Pulmonary artery endothelial cell (primary cell): ENCODE results near the gene CLRN2. TPM values are rescaled to one million over a fixed set of nuclear protein-coding genes. Genes with fewer than 3 reads are reported as not detected.
"Not testable (repeated sequence)": the region's sequence is repeated elsewhere in the genome, so short reads cannot be mapped to it uniquely, and the experiment has no call there.

Experiments
- DNase-seq: peaks from one replicate; pipeline ENCODE4 v3.0.0-alpha.2; 2011; ENCODE audit warnings: low read depth, low spot score
- total RNA-seq: library from RNA; depleted of rRNA; stranded (reverse); fragments of >200 nt; gene quantifications from 2 replicates; pipeline ENCODE4 v1.2.3, GENCODE V29; 2014

The CLRN2 gene
- total RNA-seq, 1 donor from 2014 or later = not detected

DNA sequence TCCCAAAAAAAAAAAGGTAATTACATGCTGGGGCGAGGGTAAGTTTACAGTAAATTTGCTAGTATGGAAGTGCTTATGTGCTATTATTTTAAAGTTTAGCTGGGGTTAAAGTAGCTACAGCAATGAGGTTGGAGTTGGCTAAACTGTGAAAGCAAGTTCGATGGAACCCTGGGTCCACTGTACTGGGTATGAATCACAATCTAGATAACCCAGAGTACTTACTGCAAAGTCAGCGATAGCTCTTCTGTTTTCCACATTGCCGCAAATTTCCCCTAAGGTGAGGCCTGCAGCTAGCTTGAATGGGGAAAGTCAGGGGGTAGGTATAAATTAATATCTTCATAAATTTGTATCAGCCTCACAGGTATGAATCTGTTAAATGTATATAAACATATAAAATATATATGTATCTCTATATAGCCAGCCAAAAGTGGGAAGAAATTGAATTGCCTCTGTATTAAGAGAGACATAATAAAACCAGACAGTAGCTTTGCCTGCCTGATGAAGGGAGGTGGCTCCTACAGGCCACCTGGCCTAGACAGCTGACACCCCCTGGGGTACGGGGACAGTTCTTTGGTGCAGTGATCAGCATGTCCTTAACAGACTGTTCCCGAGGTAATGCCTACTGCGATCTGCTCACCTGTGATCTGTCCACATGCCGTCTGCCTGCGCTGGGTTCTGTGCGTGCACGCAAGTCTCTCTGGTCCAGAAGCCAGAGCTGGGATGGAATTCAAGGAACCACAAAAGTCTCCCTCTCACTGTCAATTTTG, 30.6 kb downstream of the CLRN2 start:
- DNase-seq = no peak

DNA sequence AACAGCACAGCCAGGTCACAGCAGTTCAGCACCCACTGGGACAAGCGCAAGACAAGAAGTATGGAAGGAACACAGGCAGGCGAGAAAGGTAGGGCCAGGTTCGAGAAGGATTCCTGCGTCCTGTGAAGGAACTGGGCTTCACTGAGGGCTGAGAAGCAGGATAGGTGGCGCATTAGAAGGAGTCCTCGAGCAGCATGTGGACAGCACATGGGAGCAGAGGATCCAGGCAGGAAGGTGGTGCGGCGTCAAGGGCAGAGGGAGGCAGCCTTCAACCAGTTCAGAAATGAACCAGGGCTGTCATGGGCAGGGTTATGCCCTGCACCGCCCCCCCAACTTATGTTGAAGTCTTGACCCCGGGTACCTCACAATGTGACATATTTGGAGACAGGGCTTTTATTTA, 31.3 kb downstream of the CLRN2 start:
- no peak for DNase-seq

DNA sequence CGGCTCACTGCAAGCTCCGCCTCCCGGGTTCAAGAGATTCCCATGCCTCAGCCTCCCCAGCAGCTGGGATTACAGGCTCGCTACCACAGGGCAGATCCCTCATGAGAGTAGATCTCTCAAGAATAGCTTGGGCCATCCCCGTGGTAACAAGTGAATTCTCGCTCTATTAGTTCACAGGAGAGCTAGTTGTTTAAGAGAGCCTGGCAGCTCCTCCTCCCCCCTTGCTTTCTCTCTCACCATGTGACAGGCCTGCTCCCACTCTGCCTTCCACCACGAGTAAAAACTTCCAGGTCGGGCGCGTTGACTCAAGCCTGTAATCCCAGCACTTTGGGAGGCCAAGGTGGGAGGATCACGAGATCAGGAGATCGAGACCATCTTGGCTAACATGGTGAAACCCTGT, 31.7 kb downstream of the CLRN2 start:
- DNase-seq = no peak

DNA sequence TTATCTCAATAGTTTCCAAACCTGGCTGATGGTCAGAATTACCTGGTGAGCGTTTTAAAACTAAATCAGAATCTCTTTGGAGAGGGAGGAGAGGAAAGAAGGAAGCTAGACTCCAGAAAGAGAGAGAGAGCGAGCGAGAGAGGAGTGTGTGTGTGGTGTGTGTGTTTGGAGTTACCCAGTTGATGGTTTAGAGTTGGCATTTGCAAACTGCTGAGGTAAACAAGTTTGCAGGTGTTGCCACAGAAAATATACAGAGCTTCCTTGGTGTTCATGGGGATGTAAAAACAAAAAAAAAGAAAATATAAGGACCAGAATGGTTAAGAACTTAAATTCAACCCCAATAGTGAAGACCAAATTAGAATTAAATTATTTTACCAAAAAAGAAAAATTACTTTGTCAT, 35.6 kb downstream of the CLRN2 start:
- no peak for DNase-seq

DNA sequence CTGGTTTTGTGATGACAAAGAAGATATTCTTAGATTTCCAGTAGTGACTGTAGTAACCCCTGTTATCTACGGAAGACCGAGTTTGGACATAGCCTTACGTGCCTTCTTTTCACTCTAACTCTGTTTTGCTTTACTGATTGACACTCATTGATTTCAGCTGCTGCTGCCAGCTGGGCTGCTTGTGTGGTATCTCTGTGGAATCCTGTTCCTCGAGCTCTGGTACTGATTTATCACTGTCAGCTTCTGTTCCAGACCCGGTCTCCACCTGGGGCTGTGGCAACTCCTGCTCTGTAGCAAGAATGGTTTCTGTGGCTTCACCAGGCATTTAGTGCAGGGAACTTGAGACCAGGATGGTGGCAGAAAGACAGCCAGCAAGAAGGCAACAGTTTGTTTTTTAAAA, 37.5 kb downstream of the CLRN2 start:
- no peak for DNase-seq

DNA sequence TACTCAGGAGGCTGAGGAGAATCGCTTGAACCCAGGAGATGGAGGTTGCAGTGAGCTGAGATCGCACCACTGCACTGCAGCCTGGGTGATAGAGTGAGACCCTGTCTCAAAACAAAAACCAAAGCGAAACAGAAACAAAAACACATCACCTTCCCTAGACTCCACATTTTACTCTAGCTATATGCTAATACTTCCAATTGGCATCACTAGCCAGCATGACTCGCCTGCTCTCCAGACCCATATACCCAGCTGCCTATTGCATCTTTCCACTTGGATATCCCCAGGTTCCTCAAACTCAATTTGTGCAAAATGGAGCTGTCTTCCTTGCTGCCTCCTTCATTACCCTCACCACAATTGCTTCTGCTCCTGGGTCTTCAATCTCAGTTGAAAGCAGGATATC, 39.6 kb downstream of the CLRN2 start:
- DNase-seq = no peak

DNA sequence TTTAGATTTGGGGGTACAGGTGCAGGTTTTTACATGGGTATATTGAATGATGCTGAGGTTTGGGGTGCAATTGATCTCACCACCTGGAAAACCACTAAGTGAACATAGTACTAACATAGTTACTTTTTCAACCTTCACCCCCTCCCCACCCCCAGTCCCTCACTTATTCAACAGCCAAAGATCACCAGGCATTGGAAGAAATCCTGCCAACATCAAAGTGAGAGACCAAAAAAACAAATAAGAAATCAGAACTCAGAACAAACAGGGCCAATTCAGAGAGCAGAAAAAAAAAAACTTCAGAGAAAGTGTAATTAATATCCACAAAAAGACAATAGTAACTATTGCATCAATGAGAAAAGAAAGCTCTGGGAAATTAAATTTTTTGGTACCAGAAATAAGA, 41.5 kb downstream of the CLRN2 start:
- no peak for DNase-seq

DNA sequence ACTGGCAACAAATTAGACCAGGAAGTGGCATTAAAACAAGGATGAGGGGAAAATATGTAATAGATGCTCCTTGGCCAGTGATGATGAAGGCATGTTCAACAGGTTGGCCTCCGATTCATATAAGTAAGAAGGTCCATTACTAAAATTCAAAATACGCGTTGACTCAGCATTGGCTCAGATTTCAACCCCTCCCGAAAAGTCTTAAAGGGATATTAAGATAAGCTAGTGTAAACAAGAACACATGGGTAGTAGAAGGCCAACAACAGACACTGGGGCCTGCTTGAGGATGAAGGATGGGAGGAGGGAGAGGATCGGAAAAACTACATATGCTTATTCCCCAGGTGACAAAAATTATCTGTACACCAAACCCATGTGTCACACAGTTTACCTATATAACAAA, 42.9 kb downstream of the CLRN2 start:
- DNase-seq = no peak

DNA sequence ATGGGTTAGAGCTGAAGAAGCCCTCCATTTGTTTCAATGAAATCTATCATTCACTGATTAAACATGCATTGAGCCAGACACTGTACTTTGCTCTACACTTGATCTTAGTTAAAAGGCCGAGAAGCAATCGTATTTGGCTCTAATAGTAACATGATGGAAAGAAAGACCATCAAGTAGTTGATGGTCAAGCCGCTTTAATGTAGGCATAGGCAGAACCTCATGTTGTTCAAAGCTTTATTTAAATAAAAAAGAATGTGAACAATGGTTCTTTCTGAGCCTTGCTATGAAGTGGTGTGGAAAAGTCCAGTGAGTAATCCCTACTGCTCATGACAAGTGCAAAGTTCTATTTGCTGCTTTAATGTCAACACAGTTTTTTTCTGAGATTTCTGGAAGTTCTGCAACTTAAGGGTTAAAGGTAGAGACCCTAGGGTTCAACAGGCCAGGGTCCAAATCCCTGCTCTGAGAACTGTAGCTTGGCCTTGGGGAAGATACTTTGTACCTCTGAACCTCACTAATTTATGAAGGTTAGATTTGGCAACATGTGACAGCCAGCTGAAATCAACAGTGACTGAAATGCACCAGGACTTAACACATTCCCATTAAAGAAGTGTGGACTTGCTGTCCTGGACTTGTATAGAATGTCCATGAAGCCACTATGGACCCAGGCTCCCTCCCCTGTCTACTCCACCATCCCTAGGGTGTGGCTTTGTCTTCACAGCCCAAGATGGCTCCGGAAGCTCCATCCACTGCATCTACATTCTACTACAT, 44.2 kb downstream of the CLRN2 start:
- no peak for DNase-seq

DNA sequence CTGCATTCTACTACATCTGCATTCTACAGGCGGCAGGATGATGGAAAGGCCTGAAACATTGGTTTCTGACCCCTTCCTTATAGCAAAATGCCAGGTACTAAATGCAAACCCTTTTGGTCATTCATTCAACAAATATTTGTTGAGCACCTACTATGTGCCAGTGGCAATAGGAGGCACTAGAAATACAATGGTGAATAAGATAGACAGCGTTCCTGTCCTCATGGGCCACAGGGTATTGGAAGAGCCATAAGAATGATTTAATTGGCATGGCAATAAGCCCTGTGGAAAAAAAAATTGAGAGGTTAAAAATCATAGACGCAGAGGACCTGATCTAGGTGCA, 44.7 kb downstream of the CLRN2 start:
- no peak for DNase-seq

DNA sequence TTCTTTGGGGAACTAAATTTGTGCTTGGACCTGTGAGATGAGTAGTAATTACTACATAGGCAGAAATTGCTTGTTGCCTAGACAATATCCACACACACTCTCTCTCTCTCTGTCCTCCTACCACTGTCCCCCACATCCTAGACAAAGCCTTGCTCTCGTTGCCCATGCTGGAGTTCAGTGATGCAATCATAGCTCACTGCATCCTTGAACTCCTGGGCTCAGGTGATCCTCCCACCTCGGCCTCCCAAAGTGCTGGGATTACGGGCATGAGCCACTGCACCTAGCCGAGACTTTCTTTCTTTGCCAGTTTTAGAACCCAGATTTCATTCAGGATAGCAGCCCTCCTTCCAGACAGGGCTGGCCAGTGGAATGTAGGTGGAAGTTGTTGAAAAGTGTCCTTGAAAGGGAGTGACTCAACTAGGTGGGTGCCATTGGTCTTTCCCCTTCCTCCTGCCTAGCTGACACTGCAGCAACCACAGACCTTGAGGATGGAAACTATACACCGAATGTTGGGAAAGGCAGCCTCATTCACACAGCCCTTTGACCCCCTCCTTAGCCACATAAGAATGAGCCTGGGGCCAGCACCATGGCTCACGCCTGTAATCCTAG, 45.2 kb downstream of the CLRN2 start:
- DNase-seq = no peak

DNA sequence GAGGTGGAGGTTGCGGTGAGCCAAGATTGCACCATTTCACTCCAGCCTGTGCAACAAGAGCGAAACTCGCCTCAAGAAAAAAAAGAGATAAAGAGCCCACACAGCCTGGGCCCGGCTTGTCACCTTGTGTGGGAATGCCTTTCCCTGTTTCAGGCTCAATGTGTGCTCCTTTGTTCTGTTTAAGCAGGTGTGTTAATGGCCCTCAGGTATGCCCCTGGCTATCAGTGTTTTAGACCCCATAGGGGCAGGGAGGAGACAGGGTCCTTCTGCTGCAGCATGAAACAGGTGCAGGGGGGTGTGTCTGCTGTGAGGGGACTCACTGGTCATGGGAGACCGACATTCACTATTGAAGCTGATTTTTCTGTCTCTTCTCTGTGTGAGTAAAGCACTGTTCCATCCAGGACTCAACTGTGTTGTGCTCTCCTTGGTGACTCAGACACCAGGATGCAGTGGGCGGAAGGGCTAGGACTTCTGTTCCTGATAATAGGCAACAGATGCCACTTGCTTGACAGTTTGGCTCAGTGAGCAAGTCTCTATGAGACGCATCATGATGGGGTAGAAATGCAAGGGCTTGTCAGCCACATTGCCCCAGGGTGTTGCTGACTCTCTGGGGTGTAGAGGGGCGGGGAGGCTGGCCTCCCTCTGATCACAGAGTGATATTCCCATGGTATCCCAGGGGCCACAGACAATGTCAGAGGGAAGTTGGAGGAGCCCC, 46.4 kb downstream of the CLRN2 start:
- DNase-seq = no peak

DNA sequence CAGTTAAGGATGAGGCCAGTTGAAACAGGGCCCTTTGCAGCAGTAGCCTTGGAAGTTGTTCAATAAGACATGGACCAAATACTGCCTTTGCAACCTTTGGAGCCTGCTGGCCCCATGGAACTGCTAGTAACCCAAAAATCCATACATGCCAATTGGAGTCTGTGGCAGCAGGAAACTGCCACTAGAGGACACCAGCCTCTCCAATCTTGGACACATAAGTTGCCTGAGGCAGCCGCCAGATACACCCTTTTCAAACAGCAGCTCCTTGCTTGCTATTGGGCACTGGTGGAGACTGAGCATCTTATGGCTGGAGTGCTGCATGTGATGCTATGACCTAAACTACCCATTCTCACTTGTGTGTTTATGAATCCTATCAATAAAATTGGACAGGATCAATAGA, 47.2 kb downstream of the CLRN2 start:
- DNase-seq = no peak

DNA sequence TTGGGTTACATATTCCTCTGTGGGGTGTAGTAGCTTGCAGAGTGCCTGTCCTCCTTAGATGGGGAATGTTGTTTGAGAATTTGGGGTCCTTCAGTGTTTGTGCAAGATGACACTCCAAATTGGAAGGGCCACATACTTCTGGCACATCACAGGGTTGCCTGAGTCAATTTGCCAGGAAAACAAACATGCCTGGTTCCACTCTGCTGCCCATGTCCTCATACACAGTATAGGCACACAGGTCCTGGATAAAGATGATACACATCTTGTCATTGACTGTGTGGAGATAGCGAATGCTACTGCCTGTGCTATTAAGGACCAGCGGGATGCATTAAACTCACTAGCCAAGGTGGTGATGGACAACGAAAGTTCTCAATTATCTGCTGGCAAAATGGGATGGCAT, 50.9 kb downstream of the CLRN2 start:
- DNase-seq = no peak

DNA sequence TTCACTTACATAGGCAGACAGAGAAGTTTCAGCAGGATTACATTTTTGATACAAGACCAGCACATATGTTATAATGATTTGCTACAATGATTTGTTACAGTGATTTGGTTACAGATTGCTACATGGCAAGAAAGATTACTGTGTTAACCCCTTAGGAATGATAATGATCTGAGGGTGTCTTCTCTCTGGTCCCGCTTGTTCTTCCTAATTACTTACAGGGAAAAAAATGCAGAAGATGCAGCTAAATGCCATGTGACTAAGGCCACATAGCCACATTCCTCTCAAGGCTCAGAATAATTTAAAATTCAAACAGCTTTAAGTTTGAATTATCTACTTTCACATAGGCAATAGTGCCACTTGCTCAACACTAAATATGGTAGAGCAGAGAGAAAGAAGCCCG, 52.3 kb downstream of the CLRN2 start:
- DNase-seq = no peak

DNA sequence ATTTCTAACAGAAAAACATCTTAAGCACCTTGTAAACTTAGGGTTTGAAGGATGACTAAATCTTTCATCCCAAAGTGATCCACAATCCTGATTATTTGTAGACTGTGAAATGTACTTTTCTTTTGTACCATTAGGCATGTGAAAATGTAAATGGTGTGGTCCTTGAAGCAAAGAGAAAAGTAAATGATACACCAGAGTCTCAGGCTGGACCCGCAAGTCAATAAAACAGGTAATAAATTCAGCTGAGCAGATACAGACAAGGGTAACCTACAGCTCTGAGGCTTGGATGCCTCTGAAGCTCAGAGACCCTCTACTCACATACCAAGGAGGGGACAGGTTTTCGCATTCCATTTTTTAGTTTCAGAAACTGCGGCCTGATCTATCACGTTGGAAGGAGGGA, 59.2 kb downstream of the CLRN2 start:
- DNase-seq = no peak

DNA sequence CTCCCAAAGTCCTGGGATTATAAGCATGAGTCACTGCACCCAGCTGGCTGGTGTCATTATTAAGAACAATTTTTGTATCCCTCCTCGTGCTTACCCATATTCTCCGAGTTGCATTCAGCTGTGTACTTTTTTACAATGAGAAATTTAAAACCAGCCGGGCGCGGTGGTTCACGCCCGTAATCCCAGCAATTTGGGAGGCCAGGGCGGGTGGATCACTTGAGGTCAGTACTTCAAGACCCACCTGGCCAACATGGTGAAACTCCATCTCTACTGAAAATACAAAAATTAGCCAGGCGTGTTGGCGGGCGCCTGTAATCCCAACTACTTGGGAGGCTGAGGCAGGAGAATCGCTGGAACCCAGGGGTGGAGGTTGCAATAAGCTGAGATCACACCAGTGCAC, 60.2 kb downstream of the CLRN2 start:
- DNase-seq = not testable (repeated sequence)

Other genes starting within 250 kb of the CLRN2 start
- gene QDPR, start 3.1 kb upstream of the CLRN2 start, total RNA-seq = 19.4 and 28.9 TPM in 2 replicates
- gene LAP3, start 62.0 kb downstream of the CLRN2 start, total RNA-seq = 197 and 225 TPM in 2 replicates
- gene MED28, start 99.5 kb downstream of the CLRN2 start, total RNA-seq = 19.9 and 21.4 TPM in 2 replicates